Testis (tissue), 2 donors: Measurements from ENCODE around the gene TSR1.

Experiments
- CTCF ChIP-seq, 3 experiments: fragments of 450-650 bp in 2 of 3; fragments of 200-600 bp in 1 of 3; sonication (generic) in 1 of 3; IDR thresholded peaks; one replicate each; pipeline ENCODE4 v1.5.1; 2016 to 2019; ENCODE audit warnings: antibody characterized with exemption in 3 of 3, mild to moderate bottlenecking in 2 of 3, moderate library complexity in 1 of 3
- POLR2A ChIP-seq: fragments of 450-650 bp; IDR thresholded peaks from one replicate; pipeline ENCODE4 v1.6.1; 2017; ENCODE audit warnings: antibody characterized with exemption, mild to moderate bottlenecking, moderate library complexity

- TF ChIP-seq CTCF (IDR thresholded peaks at IDR 0.05) = no peak
- no peak for TF ChIP-seq POLR2A
Measured at GRCh38 chr17:2377659-2378058, 41.4 kb upstream of the TSR1 start.
